Gastroesophageal sphincter (tissue), 3 donors: Measurements from ENCODE around the gene KIAA0040.

Source experiments
- EP300 ChIP-seq: sonication (generic); formaldehyde crosslinking; IDR thresholded peaks from one replicate; pipeline ENCODE4 v1.6.1; 2017; ENCODE audit warnings: antibody characterized with exemption, mild to moderate bottlenecking
- TF ChIP-seq, protein P1 (sequence below), 4 experiments: fragments of 200-600 bp in 2 of 4; fragments of 450-650 bp in 2 of 4; sonication (generic) in 1 of 4; IDR thresholded peaks; one replicate each; pipeline ENCODE4 v1.5.1; 2017 to 2019; ENCODE audit warnings: antibody characterized with exemption in 4 of 4, mild to moderate bottlenecking in 2 of 4, moderate library complexity in 2 of 4

DNA sequence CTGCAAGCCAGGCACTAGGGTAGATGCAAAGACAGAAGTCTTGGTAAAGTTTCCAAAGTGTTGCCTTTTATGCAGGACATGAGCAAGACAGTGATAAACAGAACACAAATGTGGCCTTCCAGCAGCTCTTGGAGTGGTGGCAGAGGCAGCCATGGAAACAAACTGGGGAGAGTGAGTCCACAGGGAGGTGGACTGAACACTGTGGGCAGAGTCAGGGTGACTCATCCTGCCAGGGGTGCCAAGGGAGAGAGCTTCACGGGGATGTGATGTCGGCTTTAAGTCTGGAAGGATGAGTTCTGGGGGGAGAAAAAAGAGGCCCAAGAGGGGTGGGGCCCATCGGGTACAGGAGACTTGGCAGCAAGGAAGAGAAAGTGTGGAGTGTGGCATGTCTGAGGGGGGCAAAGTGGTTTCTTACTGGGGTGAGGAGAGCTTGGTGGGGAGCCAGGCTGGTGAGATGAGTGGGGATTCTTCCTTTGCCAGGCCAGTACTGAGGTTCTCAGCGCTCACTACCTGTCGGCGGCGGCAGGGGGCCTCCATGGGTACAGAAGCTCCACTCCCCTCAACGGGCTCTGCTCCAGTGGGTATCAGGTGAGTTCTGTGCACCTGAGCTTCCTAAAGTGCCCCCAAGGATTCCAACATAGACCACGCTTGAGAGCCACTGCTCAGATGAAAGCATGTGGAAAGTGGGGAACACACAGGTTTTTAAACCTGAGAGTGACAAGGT, 41.8 kb downstream of the KIAA0040 start:
- TF ChIP-seq, protein P1, sequence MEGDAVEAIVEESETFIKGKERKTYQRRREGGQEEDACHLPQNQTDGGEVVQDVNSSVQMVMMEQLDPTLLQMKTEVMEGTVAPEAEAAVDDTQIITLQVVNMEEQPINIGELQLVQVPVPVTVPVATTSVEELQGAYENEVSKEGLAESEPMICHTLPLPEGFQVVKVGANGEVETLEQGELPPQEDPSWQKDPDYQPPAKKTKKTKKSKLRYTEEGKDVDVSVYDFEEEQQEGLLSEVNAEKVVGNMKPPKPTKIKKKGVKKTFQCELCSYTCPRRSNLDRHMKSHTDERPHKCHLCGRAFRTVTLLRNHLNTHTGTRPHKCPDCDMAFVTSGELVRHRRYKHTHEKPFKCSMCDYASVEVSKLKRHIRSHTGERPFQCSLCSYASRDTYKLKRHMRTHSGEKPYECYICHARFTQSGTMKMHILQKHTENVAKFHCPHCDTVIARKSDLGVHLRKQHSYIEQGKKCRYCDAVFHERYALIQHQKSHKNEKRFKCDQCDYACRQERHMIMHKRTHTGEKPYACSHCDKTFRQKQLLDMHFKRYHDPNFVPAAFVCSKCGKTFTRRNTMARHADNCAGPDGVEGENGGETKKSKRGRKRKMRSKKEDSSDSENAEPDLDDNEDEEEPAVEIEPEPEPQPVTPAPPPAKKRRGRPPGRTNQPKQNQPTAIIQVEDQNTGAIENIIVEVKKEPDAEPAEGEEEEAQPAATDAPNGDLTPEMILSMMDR (IDR thresholded peaks at IDR 0.05) = no peak
- TF ChIP-seq EP300 = no peak
